ENCODE data around the gene OCEL1.

OCEL1 gene

GRCh38 chr19:17264641-17264979, 38.6 kb downstream of the OCEL1 start, which contains the start of gene USHBP1:
Gene USHBP1 (minus strand): TSS chr19:17264745. CDS start chr19:17264299, 446 bp downstream.
- H3K79me1 ChIP-seq (replicated peaks; ENCODE audit: low read length, poor library complexity, severe bottlenecking), result peaks cover 10% of the 10 kb centered on the region
- no peak within 1 kb of the TSS for H2AFZ ChIP-seq (ENCODE audit: low read depth, low read length)
- no peak within 1 kb of the TSS for H3K9ac ChIP-seq (ENCODE audit: low read length)
- H3K18ac ChIP-seq (ENCODE audit: low read depth in 1 of 2, low read length in 2 of 2), result no peak within 1 kb of the TSS
- peaks cover 0 to 2% of the 10 kb centered on the region in 2 experiments for H3K27me3 ChIP-seq (ENCODE audit: control insufficient read depth in 1 of 2, insufficient read depth in 1 of 2, low read length in 2 of 2)
- no peak within 1 kb of the TSS for H3K14ac ChIP-seq (ENCODE audit: low read length in 2 of 2)
- no peak within 1 kb of the TSS for H3K4me2 ChIP-seq (ENCODE audit: low read length, poor library complexity, severe bottlenecking)
- H3K4me3 ChIP-seq (ENCODE audit: insufficient read depth in 1 of 2, low read depth in 1 of 2, low read length in 2 of 2), result no peak within 1 kb of the TSS
- H4K8ac ChIP-seq (ENCODE audit: low read length), result no peak within 1 kb of the TSS
- 53% methylated on average over 5 of the region's 5 CpGs for WGBS
- no peak within 1 kb of the TSS for H3K4ac ChIP-seq (ENCODE audit: low read depth in 1 of 2, low read length in 2 of 2)
- no peak within 1 kb of the TSS for H3K27ac ChIP-seq (ENCODE audit: low read length, poor library complexity, severe bottlenecking)
- no peak for DNase-seq
- no peak within 1 kb of the TSS for H2BK120ac ChIP-seq (ENCODE audit: low read depth, low read length)
- H3K36me3 ChIP-seq (ENCODE audit: control insufficient read depth in 1 of 2, insufficient read depth in 2 of 2, low read depth in 1 of 2, low read length in 2 of 2), result peaks cover 4 to 6% of the 10 kb centered on the region in 2 experiments
- no peak within 1 kb of the TSS for H2AK5ac ChIP-seq (ENCODE audit: low read length, severe bottlenecking)
- H3K4me1 ChIP-seq (ENCODE audit: control insufficient read depth, insufficient read depth, low read depth, low read length), result peaks cover 7% of the 10 kb centered on the region
- no peak within 1 kb of the TSS for H4K91ac ChIP-seq (ENCODE audit: low read length)
- no peak within 1 kb of the TSS for H2BK5ac ChIP-seq (ENCODE audit: low read depth, low read length, poor library complexity, severe bottlenecking)
- H2BK15ac ChIP-seq (ENCODE audit: low read depth, poor library complexity, severe bottlenecking), result no peak within 1 kb of the TSS
- peaks cover 4% of the 10 kb centered on the region for H3K9me3 ChIP-seq (ENCODE audit: control insufficient read depth, low read length)
- no peak within 1 kb of the TSS for H3K23ac ChIP-seq (ENCODE audit: low read length in 2 of 2)
- no peak within 1 kb of the TSS for H2BK12ac ChIP-seq (ENCODE audit: low read length in 2 of 2)

- Histone ChIP-seq H2BK15ac (ENCODE audit: low read depth, poor library complexity, severe bottlenecking) (no peak overlapping the region), H3K9me3 (ENCODE audit: control insufficient read depth, low read length) (no peaks in the 10 kb centered on the region), H2BK12ac (ENCODE audit: low read length in 2 of 2) (no peak overlapping the region), H3K27me3 (ENCODE audit: control insufficient read depth in 1 of 2, insufficient read depth in 1 of 2, low read length in 2 of 2) (no peaks in the 10 kb centered on the region), H3K79me1 (replicated peaks; ENCODE audit: low read length, poor library complexity, severe bottlenecking) (peaks cover 16% of the 10 kb centered on the region), H3K9ac (ENCODE audit: low read length) (no peak overlapping the region), H3K36me3 (ENCODE audit: control insufficient read depth in 1 of 2, insufficient read depth in 2 of 2, low read depth in 1 of 2, low read length in 2 of 2) (peaks cover 10 to 18% of the 10 kb centered on the region in 2 experiments), H2BK120ac (ENCODE audit: low read depth, low read length) (no peak overlapping the region), H3K18ac (ENCODE audit: low read depth in 1 of 2, low read length in 2 of 2) (no peak overlapping the region), H4K8ac (ENCODE audit: low read length) (no peak overlapping the region), H3K14ac (ENCODE audit: low read length in 2 of 2) (no peak overlapping the region), H2AK5ac (ENCODE audit: low read length, severe bottlenecking) (no peak overlapping the region), H4K91ac (ENCODE audit: low read length) (no peak overlapping the region), H3K27ac (ENCODE audit: low read length, poor library complexity, severe bottlenecking) (no peak overlapping the region), H3K4ac (ENCODE audit: low read depth in 1 of 2, low read length in 2 of 2) (no peak overlapping the region), H3K4me2 (ENCODE audit: low read length, poor library complexity, severe bottlenecking) (no peak overlapping the region), H2AFZ (ENCODE audit: low read depth, low read length) (no peak overlapping the region), H3K23ac (ENCODE audit: low read length in 2 of 2) (no peak overlapping the region), H3K4me1 (ENCODE audit: control insufficient read depth, insufficient read depth, low read depth, low read length) (peaks cover 7% of the 10 kb centered on the region), H3K4me3 (ENCODE audit: insufficient read depth in 1 of 2, low read depth in 1 of 2, low read length in 2 of 2) (no peak overlapping the region), H2BK5ac (ENCODE audit: low read depth, low read length, poor library complexity, severe bottlenecking) (no peak overlapping the region)
- WGBS, result 90% methylated on average over 7 of the region's 7 CpGs
- DNase-seq, result no peak
These were observed 40.0 kb downstream of the OCEL1 start for GRCh38 chr19:17266026-17266425.

- Histone ChIP-seq H2BK5ac (ENCODE audit: low read depth, low read length, poor library complexity, severe bottlenecking) (no peak overlapping the region), H3K27me3 (ENCODE audit: control insufficient read depth in 1 of 2, insufficient read depth in 1 of 2, low read length in 2 of 2) (no peaks in the 10 kb centered on the region), H3K9ac (ENCODE audit: low read length) (no peak overlapping the region), H3K18ac (ENCODE audit: low read depth in 1 of 2, low read length in 2 of 2) (no peak overlapping the region), H2AFZ (ENCODE audit: low read depth, low read length) (no peak overlapping the region), H3K4me1 (ENCODE audit: control insufficient read depth, insufficient read depth, low read depth, low read length) (peaks cover 7% of the 10 kb centered on the region), H2BK15ac (ENCODE audit: low read depth, poor library complexity, severe bottlenecking) (no peak overlapping the region), H3K27ac (ENCODE audit: low read length, poor library complexity, severe bottlenecking) (no peak overlapping the region), H4K91ac (ENCODE audit: low read length) (no peak overlapping the region), H3K79me1 (replicated peaks; ENCODE audit: low read length, poor library complexity, severe bottlenecking) (peaks cover 21% of the 10 kb centered on the region), H4K8ac (ENCODE audit: low read length) (peak overlapping the region; percentile 88), H3K4me3 (ENCODE audit: insufficient read depth in 1 of 2, low read depth in 1 of 2, low read length in 2 of 2) (no peak overlapping the region), H2AK5ac (ENCODE audit: low read length, severe bottlenecking) (no peak overlapping the region), H3K36me3 (ENCODE audit: control insufficient read depth in 1 of 2, insufficient read depth in 2 of 2, low read depth in 1 of 2, low read length in 2 of 2) (peaks cover 16 to 23% of the 10 kb centered on the region in 2 experiments), H2BK120ac (ENCODE audit: low read depth, low read length) (no peak overlapping the region), H3K4me2 (ENCODE audit: low read length, poor library complexity, severe bottlenecking) (no peak overlapping the region), H2BK12ac (ENCODE audit: low read length in 2 of 2) (no peak overlapping the region), H3K23ac (ENCODE audit: low read length in 2 of 2) (no peak overlapping the region), H3K9me3 (ENCODE audit: control insufficient read depth, low read length) (no peaks in the 10 kb centered on the region), H3K14ac (ENCODE audit: low read length in 2 of 2) (no peak overlapping the region), H3K4ac (ENCODE audit: low read depth in 1 of 2, low read length in 2 of 2) (no peak overlapping the region)
- no peak for DNase-seq
- WGBS, result 98% methylated on average over 9 of the region's 12 CpGs
These were observed 40.6 kb downstream of the OCEL1 start for GRCh38 chr19:17266589-17266974.

- Histone ChIP-seq H3K23ac (ENCODE audit: low read length in 2 of 2) (peak within 1 kb of the TSS in 1 of 2 experiments; percentile 80), H4K8ac (ENCODE audit: low read length) (peak within 1 kb of the TSS; percentile 88), H3K4me2 (ENCODE audit: low read length, poor library complexity, severe bottlenecking) (peak within 1 kb of the TSS; percentile 100), H2BK5ac (ENCODE audit: low read depth, low read length, poor library complexity, severe bottlenecking) (peak within 1 kb of the TSS; percentile 52), H2BK120ac (ENCODE audit: low read depth, low read length) (peak within 1 kb of the TSS; percentile 44), H3K4ac (ENCODE audit: low read depth in 1 of 2, low read length in 2 of 2) (peak within 1 kb of the TSS in 1 of 2 experiments; percentile 83), H2AK5ac (ENCODE audit: low read length, severe bottlenecking) (peak within 1 kb of the TSS; percentile 57), H2BK12ac (ENCODE audit: low read length in 2 of 2) (no peak within 1 kb of the TSS), H2AFZ (ENCODE audit: low read depth, low read length) (peak within 1 kb of the TSS; percentile 94), H2BK15ac (ENCODE audit: low read depth, poor library complexity, severe bottlenecking) (no peak within 1 kb of the TSS), H3K4me1 (ENCODE audit: control insufficient read depth, insufficient read depth, low read depth, low read length) (peaks cover 7% of the 10 kb centered on the region), H3K18ac (ENCODE audit: low read depth in 1 of 2, low read length in 2 of 2) (peak within 1 kb of the TSS in 1 of 2 experiments; percentile 70), H3K4me3 (ENCODE audit: insufficient read depth in 1 of 2, low read depth in 1 of 2, low read length in 2 of 2) (peak within 1 kb of the TSS; percentile 83 to 98), H4K91ac (ENCODE audit: low read length) (no peak within 1 kb of the TSS), H3K27ac (ENCODE audit: low read length, poor library complexity, severe bottlenecking) (peak within 1 kb of the TSS; percentile 72), H3K79me1 (replicated peaks; ENCODE audit: low read length, poor library complexity, severe bottlenecking) (peaks cover 24% of the 10 kb centered on the region), H3K36me3 (ENCODE audit: control insufficient read depth in 1 of 2, insufficient read depth in 2 of 2, low read depth in 1 of 2, low read length in 2 of 2) (peaks cover 21 to 29% of the 10 kb centered on the region in 2 experiments), H3K14ac (ENCODE audit: low read length in 2 of 2) (peak within 1 kb of the TSS in 1 of 2 experiments; percentile 88), H3K27me3 (ENCODE audit: control insufficient read depth in 1 of 2, insufficient read depth in 1 of 2, low read length in 2 of 2) (no peaks in the 10 kb centered on the region), H3K9me3 (ENCODE audit: control insufficient read depth, low read length) (no peaks in the 10 kb centered on the region), H3K9ac (ENCODE audit: low read length) (peak within 1 kb of the TSS; percentile 91)
- 1% methylated on average over 27 of the region's 27 CpGs for WGBS
- peak; percentile 100 for DNase-seq
These were observed 41.2 kb downstream of the OCEL1 start, which contains the start of gene BABAM1 for GRCh38 chr19:17266975-17267788. Gene BABAM1 (plus strand): TSS chr19:17267443. CDS start chr19:17268807, 1,364 bp downstream.

All from mesenchymal stem cell (in vitro differentiated cells and primary cell).